D721Med (cell line): Measurements from ENCODE around the gene SNAP25.

ENCODE experiments used
- DNase-seq: peaks from one replicate; pipeline ENCODE4 v3.0.0; 2011; ENCODE audit warnings: low spot score; ENCODE audit not compliant: insufficient read length
- FAIRE-seq: peaks from 2 replicates; lab custom pipeline; 2011; peaks lifted over from hg19 to GRCh38; lab: Jason Lieb, UNC
- CTCF ChIP-seq: IDR thresholded peaks from 2 replicates; pipeline ENCODE4 v1.5.1; 2012; ENCODE audit warnings: mild to moderate bottlenecking, control low read depth; ENCODE audit not compliant: insufficient read depth; ENCODE audit errors: missing control alignments

The SNAP25 gene

GRCh38 chr20:10286356-10286755 is 67.7 kb downstream of the SNAP25 start:
- FAIRE-seq (no peak), DNase-seq (no peak)
- TF ChIP-seq CTCF = no peak

DNA sequence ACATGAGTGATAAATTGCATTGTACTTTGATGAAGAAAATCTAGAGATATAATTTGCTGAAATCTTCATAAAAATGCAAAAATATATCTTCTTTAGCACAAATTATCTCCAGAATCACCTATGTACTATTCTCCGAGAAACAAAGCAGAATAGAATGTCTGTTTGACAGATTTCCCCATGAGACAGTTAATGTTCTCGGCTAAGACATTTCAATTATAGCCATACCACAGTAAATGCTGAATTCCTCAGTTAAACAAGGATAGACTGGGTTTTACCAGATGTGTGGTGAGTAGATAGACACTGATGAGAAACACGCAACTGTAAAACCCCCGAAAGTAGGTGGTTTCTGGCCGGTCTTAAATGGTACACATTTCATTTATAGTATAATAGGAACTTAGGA is 69.8 kb downstream of the SNAP25 start:
- FAIRE-seq (no peak), DNase-seq (no peak)
- TF ChIP-seq CTCF = no peak

GRCh38 chr20:10288954-10289646 is 70.5 kb downstream of the SNAP25 start:
- DNase-seq = no peak
- FAIRE-seq = no peak
- no peak for TF ChIP-seq CTCF

GRCh38 chr20:10291568-10292248 is 73.1 kb downstream of the SNAP25 start:
- DNase-seq = no peak
- FAIRE-seq = no peak
- TF ChIP-seq CTCF = no peak

- no peak for TF ChIP-seq CTCF
Observed at GRCh38 chr20:10297223-10297622, 78.6 kb downstream of the SNAP25 start.

DNA sequence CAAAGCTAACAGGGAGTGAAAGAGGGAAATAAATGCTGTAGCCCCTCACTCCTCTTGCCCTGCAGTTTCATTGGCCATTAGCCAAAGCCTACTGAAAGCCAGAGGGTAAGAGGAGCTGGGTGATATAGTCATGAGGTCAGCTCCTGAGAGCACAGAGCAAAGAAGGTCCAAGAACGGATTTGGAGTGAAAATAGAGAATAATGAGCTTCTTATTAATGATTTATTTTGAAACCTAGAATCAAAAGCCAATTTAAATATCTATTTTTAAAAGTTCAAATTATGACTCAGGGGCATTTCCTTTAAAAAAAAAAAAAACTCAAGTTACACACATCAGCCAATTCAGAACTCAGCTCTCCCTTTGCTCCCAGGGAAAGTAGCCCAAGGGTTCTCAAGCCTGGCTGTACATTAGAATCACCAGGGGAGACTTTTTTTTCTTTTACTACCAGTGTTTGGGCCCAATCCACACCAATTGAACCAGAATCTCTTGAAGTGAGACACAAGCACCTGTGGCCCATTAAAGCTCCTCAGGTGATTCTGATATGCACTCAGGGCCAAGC is 79.1 kb downstream of the SNAP25 start:
- DNase-seq = no peak
- FAIRE-seq = no peak

More at GRCh38 chr20:10297223-10297622, 78.6 kb downstream of the SNAP25 start:
- DNase-seq (no peak), FAIRE-seq (no peak)

More for the DNA sequence above, 79.1 kb downstream of the SNAP25 start:
- no peak for TF ChIP-seq CTCF
